Ovary (tissue), 3 donors: ENCODE results near the gene ITSN2.

Source experiments
- EP300 ChIP-seq: sonication (generic); formaldehyde crosslinking; IDR thresholded peaks from one replicate; pipeline ENCODE4 v1.6.1; 2017; ENCODE audit warnings: antibody characterized with exemption
- POLR2A ChIP-seq: fragments of 450-650 bp; IDR thresholded peaks from one replicate; pipeline ENCODE4 v1.6.1; 2017; ENCODE audit warnings: antibody characterized with exemption, mild to moderate bottlenecking, moderate library complexity
- TF ChIP-seq, protein P1 (sequence below), 3 donors: fragments of 450-650 bp in 2 of 3; fragments of 200-600 bp in 1 of 3; IDR thresholded peaks; one replicate each; pipeline versions ENCODE4 v1.5.1 to v1.8.0; 2016 to 2022; ENCODE audit warnings: antibody characterized with exemption in 3 of 3, mild to moderate bottlenecking in 1 of 3
- donor health status: DM: no; HTN: no; CAD: no.

GRCh38 chr2:24272161-24272802 is 88.1 kb downstream of the ITSN2 start:
- TF ChIP-seq, protein P1, sequence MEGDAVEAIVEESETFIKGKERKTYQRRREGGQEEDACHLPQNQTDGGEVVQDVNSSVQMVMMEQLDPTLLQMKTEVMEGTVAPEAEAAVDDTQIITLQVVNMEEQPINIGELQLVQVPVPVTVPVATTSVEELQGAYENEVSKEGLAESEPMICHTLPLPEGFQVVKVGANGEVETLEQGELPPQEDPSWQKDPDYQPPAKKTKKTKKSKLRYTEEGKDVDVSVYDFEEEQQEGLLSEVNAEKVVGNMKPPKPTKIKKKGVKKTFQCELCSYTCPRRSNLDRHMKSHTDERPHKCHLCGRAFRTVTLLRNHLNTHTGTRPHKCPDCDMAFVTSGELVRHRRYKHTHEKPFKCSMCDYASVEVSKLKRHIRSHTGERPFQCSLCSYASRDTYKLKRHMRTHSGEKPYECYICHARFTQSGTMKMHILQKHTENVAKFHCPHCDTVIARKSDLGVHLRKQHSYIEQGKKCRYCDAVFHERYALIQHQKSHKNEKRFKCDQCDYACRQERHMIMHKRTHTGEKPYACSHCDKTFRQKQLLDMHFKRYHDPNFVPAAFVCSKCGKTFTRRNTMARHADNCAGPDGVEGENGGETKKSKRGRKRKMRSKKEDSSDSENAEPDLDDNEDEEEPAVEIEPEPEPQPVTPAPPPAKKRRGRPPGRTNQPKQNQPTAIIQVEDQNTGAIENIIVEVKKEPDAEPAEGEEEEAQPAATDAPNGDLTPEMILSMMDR (IDR thresholded peaks at IDR 0.05) = no peak
- TF ChIP-seq EP300 (no peak), POLR2A (no peak)
